HS-5 (cell line): ENCODE measurements around the gene CLEC4A.
A peak's percentile ranks its signal among the peaks of the same experiment; 100 is the strongest.
"Not testable (repeated sequence)": the region's sequence is repeated elsewhere in the genome, so short reads cannot be mapped to it uniquely, and the experiment has no call there.

Experiments used
- DNase-seq: peaks from one replicate; pipeline ENCODE4 v3.0.0-alpha.2; 2012; ENCODE audit warnings: low read depth

CLEC4A gene

DNA sequence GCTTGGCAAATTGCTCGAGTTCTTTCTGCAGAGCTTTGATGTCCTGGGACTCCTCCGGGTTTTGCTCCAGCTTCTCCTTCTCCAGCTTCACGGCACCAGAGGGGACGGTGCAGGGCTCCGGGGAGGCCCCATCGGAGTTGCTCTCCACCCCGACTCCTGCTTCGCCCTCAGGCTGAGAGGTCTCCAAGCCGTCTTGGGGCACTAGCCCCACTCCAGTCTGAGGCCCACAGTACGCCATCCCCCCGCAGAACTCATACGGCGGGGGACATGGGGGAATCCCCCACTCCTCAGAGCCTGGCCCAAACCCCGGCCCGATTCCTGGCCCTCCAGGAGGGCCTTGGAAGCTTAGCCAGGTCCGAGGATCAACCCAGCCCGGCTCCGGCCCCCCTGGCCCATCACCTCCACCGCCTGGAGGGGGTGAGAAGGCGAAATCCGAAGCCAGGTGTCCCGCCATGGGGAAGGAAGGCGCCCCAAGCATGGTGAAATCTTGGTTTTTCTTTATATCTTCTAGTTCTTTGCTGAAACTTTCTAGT is 11.0 kb downstream of the CLEC4A start:
- DNase-seq, result not testable (repeated sequence)

- not testable (repeated sequence) for DNase-seq
Observed at GRCh38 chr12:8141647-8142046, 18.2 kb downstream of the CLEC4A start.

GRCh38 chr12:8143261-8143660 is 19.8 kb downstream of the CLEC4A start:
- DNase-seq, result no peak

- DNase-seq, result no peak
Observed at GRCh38 chr12:8145754-8146441, 22.5 kb downstream of the CLEC4A start.

DNA sequence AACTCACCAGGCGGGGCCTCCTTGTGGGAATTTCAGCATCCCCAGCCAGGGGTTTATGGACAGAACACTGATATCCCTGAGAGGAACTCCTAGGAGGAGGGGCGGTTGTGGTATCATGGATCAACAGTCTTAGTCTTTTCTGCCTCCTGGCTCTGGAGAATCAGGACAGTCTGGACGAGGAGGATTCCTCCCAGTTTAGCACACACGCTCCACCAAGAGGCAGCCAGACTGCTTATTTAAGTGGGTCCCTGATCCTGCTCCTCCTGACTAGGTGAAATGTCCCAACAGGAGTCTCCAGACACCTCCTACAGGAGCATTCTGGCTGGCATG is 23.0 kb downstream of the CLEC4A start:
- DNase-seq, result no peak

DNA sequence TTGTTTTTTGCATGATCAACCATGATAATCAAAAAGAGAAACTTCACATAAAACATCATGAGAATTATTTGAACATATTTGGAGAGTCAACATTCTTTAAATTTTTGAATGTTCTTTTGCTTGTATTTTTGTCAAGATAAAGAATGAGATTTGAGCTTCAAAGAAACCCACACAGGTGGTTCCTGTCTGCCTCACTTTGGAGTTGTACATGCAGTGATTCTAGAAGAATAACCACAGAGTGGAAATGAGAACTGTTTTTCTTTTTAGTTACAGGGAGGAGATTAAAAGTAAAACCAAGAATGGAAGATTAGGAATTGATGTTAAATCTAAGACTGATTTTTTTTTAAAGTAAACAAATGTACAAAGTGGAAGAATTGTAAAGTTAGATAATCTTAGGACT is 31.1 kb downstream of the CLEC4A start:
- DNase-seq, result no peak

GRCh38 chr12:8156416-8156815 is 33.0 kb downstream of the CLEC4A start:
- no peak for DNase-seq

- peak; percentile 64 for DNase-seq
Observed at GRCh38 chr12:8156845-8157244, 33.4 kb downstream of the CLEC4A start, which contains the start of gene ZNF705A. TSS of gene ZNF705A (plus strand) at chr12:8157015. CDS start at chr12:8172626, 15,611 bp downstream.

- no peak for DNase-seq
Observed at GRCh38 chr12:8157484-8158198, 34.2 kb downstream of the CLEC4A start.

DNA sequence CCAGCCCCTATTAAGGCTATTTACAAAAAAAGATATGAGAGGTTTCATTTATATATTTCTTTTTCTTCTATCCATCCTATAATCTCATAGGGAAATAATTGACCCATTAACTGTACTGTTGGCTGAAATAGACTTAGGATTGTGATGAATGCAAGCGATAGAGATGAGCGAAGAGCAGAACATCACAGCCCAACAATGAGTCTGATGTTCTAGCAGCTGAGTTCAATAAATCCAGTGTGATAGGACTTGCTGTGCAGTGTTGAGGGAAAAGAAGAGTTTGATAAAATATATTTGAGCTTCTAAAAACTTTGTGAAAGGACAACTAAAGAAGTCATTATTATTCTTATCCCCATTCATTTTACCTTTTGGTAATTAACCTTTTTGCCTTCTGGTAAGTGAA is 49.5 kb downstream of the CLEC4A start:
- not testable (repeated sequence) for DNase-seq

- not testable (repeated sequence) for DNase-seq
Observed at GRCh38 chr12:8179989-8180585, 56.7 kb downstream of the CLEC4A start.

- not testable (repeated sequence) for DNase-seq
Observed at GRCh38 chr12:8181271-8181670, 57.9 kb downstream of the CLEC4A start.

- not testable (repeated sequence) for DNase-seq
Observed at GRCh38 chr12:8182923-8183322, 59.5 kb downstream of the CLEC4A start.

- not testable (repeated sequence) for DNase-seq
Observed at GRCh38 chr12:8183346-8183745, 59.9 kb downstream of the CLEC4A start.

DNA sequence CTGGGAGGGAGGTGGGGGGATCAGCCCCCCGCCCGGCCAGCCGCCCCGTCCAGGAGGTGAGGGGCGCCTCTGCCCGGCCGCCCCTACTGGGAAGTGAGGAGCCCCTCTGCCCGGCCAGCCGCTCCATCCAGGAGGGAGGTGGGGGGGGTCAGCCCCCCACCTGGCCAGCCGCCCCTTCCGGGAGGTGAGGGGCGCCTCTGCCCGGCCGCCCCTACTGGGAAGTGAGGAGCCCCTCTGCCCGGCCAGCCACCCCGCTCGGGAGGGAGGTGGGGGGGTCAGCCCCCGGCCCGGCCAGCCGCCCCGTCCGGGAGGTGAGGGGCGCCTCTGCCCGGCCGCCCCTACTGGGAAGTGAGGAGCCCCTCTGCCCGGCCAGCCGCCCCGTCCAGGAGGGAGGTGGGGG is 60.8 kb downstream of the CLEC4A start:
- DNase-seq, result not testable (repeated sequence)

- DNase-seq, result not testable (repeated sequence)
Observed at GRCh38 chr12:8188088-8188487, 64.7 kb downstream of the CLEC4A start.
